PC-3 (cell line): ENCODE measurements around the gene USP46.

Experiments
- CTCF ChIP-seq: fragments of 300-600 bp; sonication (generic); conservative IDR thresholded peaks from 2 replicates; pipeline ENCODE4 v1.5.1; 2017; ENCODE audit warnings: antibody characterized with exemption, low read depth, mild to moderate bottlenecking, low read length
- EZH2phosphoT487 ChIP-seq: fragments of 300-600 bp; sonication (generic); IDR thresholded peaks from 2 replicates; pipeline ENCODE4 v1.6.1; 2018; ENCODE audit warnings: mild to moderate bottlenecking, antibody characterized with exemption, low read length, borderline replicate concordance

GRCh38 chr4:52595001-52595400, 64.1 kb downstream of the USP46 start:
- TF ChIP-seq CTCF (no peak), EZH2phosphoT487 (no peak)
